T-helper 17 cell (primary cell): ENCODE results near the gene CPEB1. TPM values are rescaled to one million over a fixed set of nuclear protein-coding genes. Genes with fewer than 3 reads are reported as not detected.

Experiments
- ATAC-seq: fragments of 150-1000 bp; cut with Tn5 transposase; 2 replicates; pipeline ENCODE4 v1.10.0; 2021; ENCODE audit warnings: mild to moderate bottlenecking, moderate library complexity
- DNase-seq, 3 donors: peaks; one replicate each; pipeline versions ENCODE4 v3.0.0 to v3.0.0-alpha.2; 2020 to 2021
- H3K9me3 ChIP-seq: one replicate; pipeline ENCODE4 v1.7.0; 2013; ENCODE audit warnings: low read length, mild to moderate bottlenecking; ENCODE audit not compliant: control insufficient read depth, poor library complexity, severe bottlenecking
- H3K27ac Mint-ChIP-seq: one replicate; pipeline ENCODE4 v1.8.0; 2022; ENCODE audit warnings: mild to moderate bottlenecking, moderate library complexity, mixed read lengths
- H3K27me3 Mint-ChIP-seq: one replicate; pipeline ENCODE4 v1.8.0; 2022; ENCODE audit warnings: mixed read lengths
- H3K36me3 Mint-ChIP-seq: one replicate; pipeline ENCODE4 v1.8.0; 2022; ENCODE audit warnings: low read depth, mixed read lengths
- H3K4me1 Mint-ChIP-seq: one replicate; pipeline ENCODE4 v1.8.0; 2022; ENCODE audit warnings: mild to moderate bottlenecking, mixed read lengths
- H3K4me3 Mint-ChIP-seq: one replicate; pipeline ENCODE4 v1.8.0; 2022; ENCODE audit warnings: mild to moderate bottlenecking, moderate library complexity, mixed read lengths
- total RNA-seq, 4 donors: library from RNA in 2 of 4; stranded (reverse) in 2 of 4; gene quantifications; one replicate each; pipeline ENCODE4 v1.2.3 and lab custom pipeline; 2022 to 2026

Gene CPEB1
- total RNA-seq, 2 donors from 2014 or later, result 0.32 to 0.50 TPM

DNA sequence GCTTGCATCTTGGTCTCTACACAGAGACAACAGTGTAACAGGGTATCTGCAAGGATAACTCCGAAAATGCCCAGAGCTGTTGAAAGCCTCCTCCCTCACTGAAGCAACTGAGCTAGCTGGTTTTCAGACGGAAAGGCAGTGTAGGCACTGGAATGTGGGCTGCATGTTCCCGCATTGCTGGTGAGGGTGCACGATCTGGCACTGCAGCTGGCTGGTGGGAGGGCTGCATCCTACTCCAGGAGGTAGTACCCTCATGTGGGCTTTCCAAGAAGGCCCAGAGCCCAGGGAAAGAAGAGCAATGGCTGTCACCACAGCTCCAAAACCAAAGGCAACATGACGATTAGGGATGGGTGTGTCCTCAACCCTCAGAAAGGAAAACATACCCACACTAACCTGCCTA lies 78.2 kb downstream of the CPEB1 start:
- Mint-ChIP-seq H3K27me3 (peaks cover 52% of the 10 kb centered on the region), H3K4me3 (no peak overlapping the region), H3K4me1 (peaks cover 2% of the 10 kb centered on the region), H3K27ac (no peak overlapping the region), H3K36me3 (peaks cover 8% of the 10 kb centered on the region)
- DNase-seq, result no peak
- ATAC-seq, result no peak
- no peaks in the 10 kb centered on the region for H3K9me3 ChIP-seq

DNA sequence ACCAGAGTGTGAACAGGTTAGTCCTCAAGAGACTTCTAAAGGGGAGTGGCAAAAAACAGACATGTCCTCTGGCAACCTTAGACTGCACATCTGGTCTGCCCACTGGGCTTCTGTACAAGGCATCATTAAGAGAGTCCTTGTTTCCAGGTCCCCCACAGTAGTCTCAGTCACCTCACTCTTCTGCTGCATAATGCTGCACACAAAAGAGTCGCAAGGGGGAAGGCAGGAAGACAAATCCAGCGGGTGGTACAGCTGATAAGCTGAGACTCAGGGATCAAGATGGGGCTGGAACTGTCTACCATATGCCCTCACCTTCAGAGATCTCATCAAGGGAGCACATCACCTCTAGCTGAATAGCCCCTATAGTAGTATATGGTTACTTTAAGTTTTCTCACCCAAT lies 79.5 kb downstream of the CPEB1 start:
- H3K27ac Mint-ChIP-seq, result no peak overlapping the region
- peaks cover 39% of the 10 kb centered on the region for H3K27me3 Mint-ChIP-seq
- peaks cover 2% of the 10 kb centered on the region for H3K4me1 Mint-ChIP-seq
- H3K4me3 Mint-ChIP-seq, result no peak overlapping the region
- ATAC-seq (no peak), DNase-seq (no peak)
- no peaks in the 10 kb centered on the region for H3K36me3 Mint-ChIP-seq
- H3K9me3 ChIP-seq, result no peaks in the 10 kb centered on the region

DNA sequence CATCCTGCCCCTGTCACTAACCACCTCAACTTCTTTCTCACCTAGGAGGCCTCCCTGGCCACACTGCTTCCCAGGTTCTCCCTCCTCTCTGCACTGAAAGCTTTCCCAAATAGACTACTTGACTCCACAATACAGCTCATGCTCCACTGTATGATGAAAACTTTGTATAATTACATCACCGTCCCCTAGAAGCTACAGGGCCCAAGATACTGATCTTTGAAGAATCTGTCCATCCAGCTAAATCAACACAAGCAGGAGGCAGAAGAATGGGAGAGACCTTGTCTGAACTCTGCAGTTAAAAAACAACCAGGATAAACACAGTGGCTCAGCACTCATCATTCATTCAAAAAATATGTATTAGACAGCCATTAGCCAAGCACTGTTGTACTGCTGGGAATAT lies 80.5 kb downstream of the CPEB1 start:
- no peaks in the 10 kb centered on the region for H3K9me3 ChIP-seq
- no peaks in the 10 kb centered on the region for H3K36me3 Mint-ChIP-seq
- no peak overlapping the region for H3K27ac Mint-ChIP-seq
- no peak overlapping the region for H3K4me3 Mint-ChIP-seq
- H3K27me3 Mint-ChIP-seq, result peaks cover 35% of the 10 kb centered on the region
- no peaks in the 10 kb centered on the region for H3K4me1 Mint-ChIP-seq
- no peak for ATAC-seq
- no peak for DNase-seq

GRCh38 chr15:82558502-82558901 lies 88.7 kb downstream of the CPEB1 start:
- H3K9me3 ChIP-seq, result no peaks in the 10 kb centered on the region
- Mint-ChIP-seq H3K4me3 (no peak overlapping the region), H3K36me3 (no peaks in the 10 kb centered on the region), H3K27ac (no peak overlapping the region), H3K4me1 (no peaks in the 10 kb centered on the region), H3K27me3 (peaks cover 33% of the 10 kb centered on the region)
- no peak for ATAC-seq
- no peak for DNase-seq

- Mint-ChIP-seq H3K27ac (no peak overlapping the region), H3K4me1 (no peaks in the 10 kb centered on the region), H3K27me3 (peaks cover 50% of the 10 kb centered on the region), H3K4me3 (no peak overlapping the region), H3K36me3 (no peaks in the 10 kb centered on the region)
- no peak for ATAC-seq
- no peak for DNase-seq
- H3K9me3 ChIP-seq, result no peaks in the 10 kb centered on the region
Observed at GRCh38 chr15:82556315-82557035, 90.7 kb downstream of the CPEB1 start.

GRCh38 chr15:82554849-82555248 lies 92.3 kb downstream of the CPEB1 start:
- H3K4me3 Mint-ChIP-seq, result no peak overlapping the region
- peaks cover 2% of the 10 kb centered on the region for H3K4me1 Mint-ChIP-seq
- no peak for ATAC-seq
- no peak overlapping the region for H3K27ac Mint-ChIP-seq
- no peak for DNase-seq
- peaks cover 61% of the 10 kb centered on the region for H3K27me3 Mint-ChIP-seq
- no peaks in the 10 kb centered on the region for H3K9me3 ChIP-seq
- H3K36me3 Mint-ChIP-seq, result peaks cover 2% of the 10 kb centered on the region

GRCh38 chr15:82554351-82554750 lies 92.8 kb downstream of the CPEB1 start:
- Mint-ChIP-seq H3K4me1 (peaks cover 2% of the 10 kb centered on the region), H3K36me3 (peaks cover 2% of the 10 kb centered on the region), H3K27ac (no peak overlapping the region), H3K4me3 (no peak overlapping the region), H3K27me3 (peaks cover 61% of the 10 kb centered on the region)
- no peaks in the 10 kb centered on the region for H3K9me3 ChIP-seq
- no peak for DNase-seq
- no peak for ATAC-seq

GRCh38 chr15:82553846-82554245 lies 93.3 kb downstream of the CPEB1 start:
- no peak for DNase-seq
- Mint-ChIP-seq H3K27ac (no peak overlapping the region), H3K4me3 (no peak overlapping the region), H3K4me1 (peaks cover 2% of the 10 kb centered on the region), H3K27me3 (peaks cover 61% of the 10 kb centered on the region), H3K36me3 (peaks cover 2% of the 10 kb centered on the region)
- no peak for ATAC-seq
- no peaks in the 10 kb centered on the region for H3K9me3 ChIP-seq

DNA sequence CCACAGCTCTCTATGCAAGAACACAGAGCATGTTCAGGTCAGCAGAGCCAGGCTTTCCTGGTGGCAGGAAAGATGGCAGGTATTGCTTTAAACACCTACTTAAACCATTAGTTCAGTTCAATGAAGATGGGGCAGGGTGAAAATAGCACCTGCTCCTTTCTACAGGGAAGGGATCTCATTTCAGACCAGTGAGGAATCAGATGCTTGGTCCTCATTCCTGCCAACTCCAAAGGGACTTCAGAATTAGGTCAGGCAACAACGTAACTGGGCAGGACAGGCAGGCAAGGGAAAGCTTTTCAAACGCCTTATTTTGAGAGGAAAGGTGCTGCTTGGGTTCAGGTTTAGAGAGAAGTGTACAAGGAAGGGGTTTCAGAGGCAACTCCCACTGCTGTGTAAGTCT lies 94.3 kb downstream of the CPEB1 start:
- H3K9me3 ChIP-seq, result no peaks in the 10 kb centered on the region
- ATAC-seq (no peak), DNase-seq (no peak)
- peaks cover 2% of the 10 kb centered on the region for H3K36me3 Mint-ChIP-seq
- H3K4me3 Mint-ChIP-seq, result no peak overlapping the region
- peaks cover 61% of the 10 kb centered on the region for H3K27me3 Mint-ChIP-seq
- peaks cover 2% of the 10 kb centered on the region for H3K4me1 Mint-ChIP-seq
- H3K27ac Mint-ChIP-seq, result peak overlapping the region; percentile 8

DNA sequence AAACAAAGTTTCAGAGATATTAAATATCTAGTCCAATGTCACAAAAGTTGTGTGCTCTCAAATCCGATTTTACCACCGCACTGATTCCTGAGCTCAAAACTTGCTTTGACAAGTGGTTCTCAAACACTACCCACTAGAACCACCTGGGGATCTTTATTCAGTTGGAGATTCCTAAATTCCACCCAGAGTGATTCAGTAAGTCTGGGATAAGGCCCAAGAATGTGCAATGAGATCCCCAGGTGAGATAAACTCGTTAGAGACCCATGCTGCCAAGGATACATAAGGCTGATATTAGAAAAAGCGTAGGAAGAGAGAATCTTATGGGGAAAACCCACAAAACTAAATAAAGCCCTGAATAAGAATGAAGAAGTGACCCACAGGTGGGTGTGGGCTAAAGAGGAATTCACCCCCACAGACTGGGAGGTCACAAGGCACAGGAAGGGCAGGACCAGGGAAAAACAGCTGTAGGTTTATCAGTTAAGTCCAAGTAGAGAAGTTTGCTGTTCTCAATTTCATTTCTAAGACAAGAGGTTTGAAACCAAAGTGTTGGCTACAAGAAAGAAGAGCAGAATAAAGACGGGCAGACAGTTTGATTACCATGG lies 95.4 kb downstream of the CPEB1 start:
- ATAC-seq (no peak), DNase-seq (no peak)
- Mint-ChIP-seq H3K27me3 (peaks cover 54% of the 10 kb centered on the region), H3K27ac (no peak overlapping the region), H3K4me1 (peaks cover 2% of the 10 kb centered on the region), H3K4me3 (no peak overlapping the region), H3K36me3 (peaks cover 2% of the 10 kb centered on the region)
- no peaks in the 10 kb centered on the region for H3K9me3 ChIP-seq

DNA sequence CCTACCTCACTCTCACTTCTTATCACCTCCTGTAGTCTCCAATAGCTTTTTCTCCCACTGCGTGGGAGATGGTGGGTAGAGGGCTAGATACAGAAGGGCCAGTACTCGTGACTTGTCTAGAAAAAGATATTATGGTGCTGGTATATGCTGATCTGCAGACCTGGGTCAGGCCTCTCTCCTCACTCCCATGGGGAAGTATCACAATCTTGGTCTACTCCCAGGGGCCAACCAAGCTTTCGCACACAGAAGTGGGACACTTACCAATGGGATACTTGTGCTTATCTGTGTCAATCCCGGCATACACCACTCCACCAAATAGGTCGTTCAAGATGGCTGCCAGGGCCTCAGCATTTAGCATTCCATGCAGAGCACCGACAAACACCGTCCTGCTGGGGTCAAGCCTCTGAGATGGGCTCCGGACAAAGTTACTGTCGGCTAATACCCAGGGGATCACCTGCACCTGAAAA lies 97.9 kb downstream of the CPEB1 start:
- peaks cover 37% of the 10 kb centered on the region for H3K27me3 Mint-ChIP-seq
- ATAC-seq (no peak), DNase-seq (no peak)
- H3K27ac Mint-ChIP-seq, result no peak overlapping the region
- peaks cover 2% of the 10 kb centered on the region for H3K36me3 Mint-ChIP-seq
- peaks cover 2% of the 10 kb centered on the region for H3K4me1 Mint-ChIP-seq
- H3K9me3 ChIP-seq, result no peaks in the 10 kb centered on the region
- H3K4me3 Mint-ChIP-seq, result no peak overlapping the region

- Mint-ChIP-seq H3K4me1 (peaks cover 2% of the 10 kb centered on the region), H3K36me3 (peaks cover 2% of the 10 kb centered on the region), H3K4me3 (no peak overlapping the region), H3K27ac (no peak overlapping the region), H3K27me3 (peaks cover 36% of the 10 kb centered on the region)
- ATAC-seq (no peak), DNase-seq (no peak)
- no peaks in the 10 kb centered on the region for H3K9me3 ChIP-seq
Observed at GRCh38 chr15:82548700-82549099, 98.5 kb downstream of the CPEB1 start.

- Mint-ChIP-seq H3K27me3 (peaks cover 11% of the 10 kb centered on the region), H3K4me3 (no peak overlapping the region), H3K4me1 (peaks cover 8% of the 10 kb centered on the region), H3K27ac (no peak overlapping the region), H3K36me3 (peaks cover 2% of the 10 kb centered on the region)
- H3K9me3 ChIP-seq, result no peaks in the 10 kb centered on the region
- ATAC-seq (no peak), DNase-seq (no peak)
Observed at GRCh38 chr15:82545478-82545877, 101.7 kb downstream of the CPEB1 start.

GRCh38 chr15:82545002-82545401 lies 102.2 kb downstream of the CPEB1 start:
- Mint-ChIP-seq H3K36me3 (peaks cover under 1% of the 10 kb centered on the region), H3K4me1 (peaks cover 8% of the 10 kb centered on the region), H3K4me3 (no peak overlapping the region), H3K27ac (no peak overlapping the region), H3K27me3 (peaks cover 6% of the 10 kb centered on the region)
- no peak for ATAC-seq
- no peaks in the 10 kb centered on the region for H3K9me3 ChIP-seq
- DNase-seq, result no peak
